GM13977 (cell line): Measurements from ENCODE around the gene MLLT10.
A peak's percentile ranks its signal among the peaks of the same experiment; 100 is the strongest.

Source experiments
- DNase-seq: peaks from one replicate; pipeline ENCODE4 v3.0.0; 2012; ENCODE audit warnings: low spot score
- in situ Hi-C: fragments of 300-500 bp; cut with MboI; formaldehyde crosslinking; loops from one replicate; pipeline ENCODE4 v1.12.0; 2022; ENCODE audit warnings: low sequenced_read_pairs, low pct_unique_long_range_greater_than_20kb, mixed read lengths, inconsistent platforms; ENCODE audit not compliant: unreplicated experiment
- TF ChIP-seq, protein P1 (sequence below): IDR thresholded peaks from 2 replicates; pipeline ENCODE4 v1.5.1; 2012; ENCODE audit warnings: mild to moderate bottlenecking, control low read depth; ENCODE audit not compliant: insufficient read depth; ENCODE audit errors: extremely low read depth, missing control alignments

The MLLT10 gene

DNA sequence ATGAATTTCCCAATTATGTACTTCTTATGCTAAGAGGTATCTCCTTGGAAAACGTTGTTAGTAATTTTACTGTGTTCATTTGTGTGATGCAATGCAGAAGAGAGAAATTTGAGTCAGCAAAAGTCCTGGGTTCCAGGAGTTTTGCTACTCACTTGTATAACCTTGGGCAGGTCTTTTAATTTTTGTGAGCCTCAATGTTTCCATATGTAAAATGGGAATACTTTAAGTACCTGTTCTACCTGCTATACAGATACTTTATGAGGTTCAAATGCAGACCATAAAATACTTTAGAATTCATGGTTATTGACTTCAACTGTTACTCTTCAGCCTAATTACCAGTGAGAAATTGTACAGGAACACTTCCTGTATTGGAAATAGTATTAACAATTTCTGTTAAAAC lies 185.5 kb downstream of the MLLT10 start:
- in situ Hi-C loops: loop anchor here (25.0 kb wide), 1 partner anchor 432 kb away; no protein-coding TSS in a partner anchor
- no peak for DNase-seq
- TF ChIP-seq, protein P1, sequence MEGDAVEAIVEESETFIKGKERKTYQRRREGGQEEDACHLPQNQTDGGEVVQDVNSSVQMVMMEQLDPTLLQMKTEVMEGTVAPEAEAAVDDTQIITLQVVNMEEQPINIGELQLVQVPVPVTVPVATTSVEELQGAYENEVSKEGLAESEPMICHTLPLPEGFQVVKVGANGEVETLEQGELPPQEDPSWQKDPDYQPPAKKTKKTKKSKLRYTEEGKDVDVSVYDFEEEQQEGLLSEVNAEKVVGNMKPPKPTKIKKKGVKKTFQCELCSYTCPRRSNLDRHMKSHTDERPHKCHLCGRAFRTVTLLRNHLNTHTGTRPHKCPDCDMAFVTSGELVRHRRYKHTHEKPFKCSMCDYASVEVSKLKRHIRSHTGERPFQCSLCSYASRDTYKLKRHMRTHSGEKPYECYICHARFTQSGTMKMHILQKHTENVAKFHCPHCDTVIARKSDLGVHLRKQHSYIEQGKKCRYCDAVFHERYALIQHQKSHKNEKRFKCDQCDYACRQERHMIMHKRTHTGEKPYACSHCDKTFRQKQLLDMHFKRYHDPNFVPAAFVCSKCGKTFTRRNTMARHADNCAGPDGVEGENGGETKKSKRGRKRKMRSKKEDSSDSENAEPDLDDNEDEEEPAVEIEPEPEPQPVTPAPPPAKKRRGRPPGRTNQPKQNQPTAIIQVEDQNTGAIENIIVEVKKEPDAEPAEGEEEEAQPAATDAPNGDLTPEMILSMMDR: no peak

DNA sequence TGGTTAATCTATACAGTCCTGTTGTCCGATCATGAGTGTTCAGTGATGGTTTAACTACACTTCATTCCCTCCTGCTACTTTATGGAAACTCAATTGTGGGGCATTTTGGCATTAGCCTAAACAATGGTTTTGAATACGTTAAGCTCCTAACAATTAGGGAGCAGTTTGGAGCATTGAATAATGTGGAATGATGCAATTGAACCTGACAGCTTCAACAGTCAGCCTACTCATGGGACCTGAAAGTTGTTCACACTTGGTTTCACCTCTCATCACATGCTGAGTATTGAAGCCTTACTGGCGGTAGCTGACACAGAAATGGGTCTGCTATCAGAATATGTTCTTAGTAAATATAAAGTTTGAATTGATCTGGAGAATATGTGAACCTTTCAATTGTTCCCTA lies 186.1 kb downstream of the MLLT10 start:
- TF ChIP-seq, protein P1: no peak
- in situ Hi-C loops: loop anchor here (10.0 to 25.0 kb wide), 2 partner anchors 225 to 433 kb away; no protein-coding TSS in a partner anchor
- DNase-seq: no peak

DNA sequence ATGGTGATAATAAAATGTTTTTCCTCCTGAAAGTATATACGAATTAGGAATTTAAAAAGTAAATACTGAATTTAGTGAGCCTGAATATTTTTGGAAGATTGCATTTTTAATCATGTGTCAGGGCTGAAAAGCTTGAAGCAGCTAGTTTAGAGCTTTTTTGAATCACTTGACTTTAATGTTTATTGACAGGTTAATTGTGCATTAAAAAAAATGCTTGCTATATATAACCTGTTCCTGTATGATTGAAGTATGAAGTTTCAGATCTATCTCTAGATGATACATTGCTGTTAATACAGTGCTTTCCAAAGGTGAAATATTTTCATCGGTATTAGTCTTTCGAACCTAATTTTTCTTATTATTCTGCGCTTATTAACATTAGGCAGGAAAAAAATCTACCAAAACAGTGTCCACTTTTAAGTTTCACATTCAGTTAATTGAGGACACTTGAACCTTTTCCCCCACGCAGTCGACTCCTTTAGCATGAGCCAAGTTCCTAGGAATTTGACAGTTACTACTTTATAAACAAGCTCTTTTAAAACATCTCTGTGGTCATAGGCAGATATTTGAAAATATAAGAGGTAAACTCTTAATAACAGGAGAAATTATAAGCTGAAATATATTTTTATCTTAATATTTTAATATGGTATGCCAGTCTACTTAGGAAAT lies 187.1 kb downstream of the MLLT10 start:
- TF ChIP-seq, protein P1: no peak
- in situ Hi-C loops: loop anchor here (10.0 to 25.0 kb wide), 2 partner anchors 226 to 434 kb away; no protein-coding TSS in a partner anchor
- no peak for DNase-seq

DNA sequence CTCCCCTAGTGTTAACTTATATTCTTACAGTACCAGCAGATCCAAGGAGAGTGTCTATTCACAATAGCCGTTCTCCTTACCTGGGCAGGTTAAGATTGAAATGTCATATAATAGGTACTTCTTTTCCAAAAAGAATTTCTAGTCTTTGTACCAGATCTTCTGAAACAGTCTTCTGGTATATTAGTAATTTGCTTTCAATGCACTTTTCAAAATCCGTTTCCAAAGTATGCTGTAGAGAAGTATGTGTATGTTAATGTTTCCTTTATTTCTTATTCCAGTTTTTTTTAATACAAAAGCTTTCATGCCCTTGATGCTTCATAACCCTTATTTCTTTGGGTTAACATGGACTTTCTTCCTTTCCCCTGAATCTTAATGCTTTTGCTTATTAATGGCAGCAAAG lies 188.2 kb downstream of the MLLT10 start:
- TF ChIP-seq, protein P1: no peak
- no peak for DNase-seq
- in situ Hi-C loops: loop anchor here (10.0 to 25.0 kb wide), 2 partner anchors 227 to 435 kb away; no protein-coding TSS in a partner anchor

DNA sequence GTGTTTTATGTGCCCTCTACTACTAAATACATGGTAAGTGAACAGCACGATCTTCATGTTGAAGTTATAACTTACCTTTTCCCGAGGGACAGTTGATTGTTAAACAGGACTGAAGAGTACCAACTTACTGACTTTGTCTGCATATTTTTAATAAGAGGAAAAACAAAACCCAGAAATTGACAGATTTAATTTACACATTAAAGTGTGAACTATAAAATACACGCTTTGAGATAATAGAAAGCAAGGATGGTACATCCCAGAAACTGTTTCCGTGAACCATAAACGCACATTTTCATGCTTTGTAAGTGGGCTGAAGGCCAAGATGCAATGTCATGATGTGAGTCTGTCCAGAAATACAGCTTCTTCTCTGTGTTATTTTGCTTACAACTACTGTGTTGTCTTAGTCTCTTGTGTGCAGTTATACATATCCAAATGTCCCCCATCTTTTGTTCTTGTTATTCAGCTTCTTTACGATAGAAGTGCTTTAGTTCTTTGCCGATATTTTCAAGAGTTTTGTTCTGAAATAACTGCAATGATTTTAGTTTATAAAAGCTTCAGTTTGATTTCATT lies 190.1 kb downstream of the MLLT10 start:
- DNase-seq: no peak
- in situ Hi-C loops: loop anchor here (10.0 to 25.0 kb wide), 2 partner anchors 229 to 437 kb away; no protein-coding TSS in a partner anchor
- TF ChIP-seq, protein P1: no peak

DNA sequence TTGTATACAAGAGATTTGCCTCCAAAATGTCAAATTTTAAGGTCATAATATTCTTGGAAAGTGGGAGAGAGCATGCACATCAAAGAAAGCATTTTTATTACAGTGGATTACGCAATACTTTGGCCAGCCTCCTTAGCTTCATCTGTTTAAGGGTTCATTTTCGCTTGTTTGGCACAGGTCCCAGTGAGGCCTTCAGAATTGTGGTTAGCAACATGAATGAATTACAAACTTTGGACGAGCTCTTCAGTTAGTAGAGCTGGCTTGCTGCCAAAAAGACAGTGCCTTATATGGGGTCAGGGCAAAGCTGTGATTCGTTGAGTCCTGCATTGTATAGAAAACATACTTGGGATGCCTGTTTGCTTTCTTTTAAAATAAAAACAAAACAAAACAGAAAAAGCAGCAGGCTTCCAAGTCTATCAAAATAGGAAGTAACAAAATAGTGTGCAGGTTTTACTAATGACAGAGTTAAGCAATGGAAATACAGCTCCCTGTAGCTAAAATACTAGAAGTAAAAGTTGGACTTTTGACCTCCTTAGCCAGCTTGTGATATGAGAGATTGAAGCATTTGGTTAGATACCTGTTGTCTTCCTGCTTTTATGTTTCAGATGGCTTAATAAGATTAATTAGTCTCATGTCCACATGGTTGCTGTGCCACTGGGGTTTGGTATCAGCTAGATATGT lies 190.8 kb downstream of the MLLT10 start:
- peak; percentile 43 for DNase-seq
- in situ Hi-C loops: loop anchor here (10.0 to 25.0 kb wide), 2 partner anchors 230 to 438 kb away; no protein-coding TSS in a partner anchor

More for the DNA sequence above, 190.8 kb downstream of the MLLT10 start:
- TF ChIP-seq, protein P1: no peak
